HG03378 (cell line): ENCODE results near the gene TRIM69.
"Not testable (repeated sequence)": the region's sequence is repeated elsewhere in the genome, so short reads cannot be mapped to it uniquely, and the experiment has no call there.

Experiments
- ATAC-seq: cut with Tn5 transposase; IDR thresholded peaks from one replicate; pipeline ENCODE4 v1.9.1; 2021; ENCODE audit warnings: mild to moderate bottlenecking, moderate library complexity; ENCODE audit not compliant: unreplicated experiment

The TRIM69 gene

GRCh38 chr15:44736181-44736765 is at the start of gene TRIM69:
Gene TRIM69 (plus strand): TSS chr15:44736528. CDS start chr15:44736705, 177 bp downstream.
- ATAC-seq: peak; percentile 32

- not testable (repeated sequence) for ATAC-seq
Measured at GRCh38 chr15:44689318-44689717, 47.0 kb upstream of the TRIM69 start.

GRCh38 chr15:44690245-44690644 is 46.1 kb upstream of the TRIM69 start:
- ATAC-seq: not testable (repeated sequence)

- no peak for ATAC-seq
Measured at GRCh38 chr15:44692659-44693058, 43.7 kb upstream of the TRIM69 start.

GRCh38 chr15:44694416-44694815 is 41.9 kb upstream of the TRIM69 start:
- ATAC-seq: no peak

GRCh38 chr15:44695294-44695693 is 41.0 kb upstream of the TRIM69 start:
- no peak for ATAC-seq

- no peak for ATAC-seq
Measured at GRCh38 chr15:44697014-44697413, 39.3 kb upstream of the TRIM69 start.

GRCh38 chr15:44698641-44699040 is 37.7 kb upstream of the TRIM69 start:
- no peak for ATAC-seq

- not testable (repeated sequence) for ATAC-seq
Measured at GRCh38 chr15:44700676-44701075, 35.7 kb upstream of the TRIM69 start.

GRCh38 chr15:44705986-44706385 is 30.3 kb upstream of the TRIM69 start:
- ATAC-seq: no peak

- no peak for ATAC-seq
Measured at GRCh38 chr15:44706401-44706800, 29.9 kb upstream of the TRIM69 start.

GRCh38 chr15:44706946-44707636 is 29.2 kb upstream of the TRIM69 start:
- ATAC-seq: no peak

- ATAC-seq: no peak
Measured at GRCh38 chr15:44710236-44711095, 25.9 kb upstream of the TRIM69 start.

GRCh38 chr15:44711096-44711742 is 25.1 kb upstream of the TRIM69 start, which contains the start of the genes B2M and PATL2:
Gene B2M (plus strand): TSS chr15:44711517. CDS start chr15:44711547, 30 bp downstream.
Gene PATL2 (minus strand): TSS chr15:44711323. CDS start chr15:44676490, 34,833 bp downstream.
- peak; percentile 89 for ATAC-seq

GRCh38 chr15:44711743-44712345 is 24.5 kb upstream of the TRIM69 start:
- ATAC-seq: no peak

- no peak for ATAC-seq
Measured at GRCh38 chr15:44712346-44713005, 23.9 kb upstream of the TRIM69 start.

- no peak for ATAC-seq
Measured at GRCh38 chr15:44713006-44713966, 23.0 kb upstream of the TRIM69 start.

GRCh38 chr15:44715142-44715796 is 21.1 kb upstream of the TRIM69 start:
- no peak for ATAC-seq
